ENCODE measurements around the gene PPP2R2D.
"Not testable (repeated sequence)": the region's sequence is repeated elsewhere in the genome, so short reads cannot be mapped to it uniquely, and the experiment has no call there.

Gene PPP2R2D

GRCh38 chr10:131977323-131978096 lies 76.7 kb downstream of the PPP2R2D start:
- no peak for DNase-seq (ENCODE audit: low spot score)

- DNase-seq (ENCODE audit: low spot score) = no peak
Observed at GRCh38 chr10:131978366-131978765, 77.6 kb downstream of the PPP2R2D start.

- no peak for DNase-seq (ENCODE audit: low spot score)
Observed at GRCh38 chr10:131978851-131979250, 78.0 kb downstream of the PPP2R2D start.

GRCh38 chr10:131979336-131979735 lies 78.5 kb downstream of the PPP2R2D start:
- no peak for DNase-seq (ENCODE audit: low spot score)

- DNase-seq (ENCODE audit: low spot score) = peak; percentile 51
Observed at GRCh38 chr10:131979821-131980270, 79.0 kb downstream of the PPP2R2D start.

GRCh38 chr10:131980321-131980720 lies 79.5 kb downstream of the PPP2R2D start:
- no peak for DNase-seq (ENCODE audit: low spot score)

GRCh38 chr10:131980761-131981428 lies 80.1 kb downstream of the PPP2R2D start:
- no peak for DNase-seq (ENCODE audit: low spot score)

- DNase-seq (ENCODE audit: low spot score) = peak; percentile 100
Observed at GRCh38 chr10:131981429-131982184, 80.8 kb downstream of the PPP2R2D start, which contains the start of gene BNIP3. Gene BNIP3, minus strand, starts transcription at chr10:131981923. Its CDS starts 117 bp downstream, at chr10:131981806.

- no peak for DNase-seq (ENCODE audit: low spot score)
Observed at GRCh38 chr10:131982185-131982756, 81.5 kb downstream of the PPP2R2D start.

- DNase-seq (ENCODE audit: low spot score) = no peak
Observed at GRCh38 chr10:131982796-131983195, 82.0 kb downstream of the PPP2R2D start.

GRCh38 chr10:131983780-131984179 lies 83.0 kb downstream of the PPP2R2D start:
- peak; percentile 91 for DNase-seq (ENCODE audit: low spot score)

- DNase-seq (ENCODE audit: low spot score) = not testable (repeated sequence)
Observed at GRCh38 chr10:131986851-131987250, 86.0 kb downstream of the PPP2R2D start.

- DNase-seq (ENCODE audit: low spot score) = not testable (repeated sequence)
Observed at GRCh38 chr10:131987301-131987700, 86.5 kb downstream of the PPP2R2D start.

- DNase-seq (ENCODE audit: low spot score) = not testable (repeated sequence)
Observed at GRCh38 chr10:131987786-131988185, 87.0 kb downstream of the PPP2R2D start.

GRCh38 chr10:131991726-131992125 lies 90.9 kb downstream of the PPP2R2D start:
- DNase-seq (ENCODE audit: low spot score) = no peak

- no peak for DNase-seq (ENCODE audit: low spot score)
Observed at GRCh38 chr10:131993275-131993674, 92.5 kb downstream of the PPP2R2D start.

- no peak for DNase-seq (ENCODE audit: low spot score)
Observed at GRCh38 chr10:131994435-131994834, 93.6 kb downstream of the PPP2R2D start.

GRCh38 chr10:131996466-131997365 lies 95.9 kb downstream of the PPP2R2D start:
- no peak for DNase-seq (ENCODE audit: low spot score)

GRCh38 chr10:131997366-131998049 lies 96.7 kb downstream of the PPP2R2D start:
- DNase-seq (ENCODE audit: low spot score) = peak; percentile 86

- no peak for DNase-seq (ENCODE audit: low spot score)
Observed at GRCh38 chr10:131998050-131998844, 97.4 kb downstream of the PPP2R2D start.

Data from AG08396 (cell line).